ENCODE results near the gene CHAT. TPM values are rescaled to one million over a fixed set of nuclear protein-coding genes. Genes with fewer than 3 reads are reported as not detected.

CHAT gene
- polyA plus RNA-seq, 12 donors, result not detected

GRCh38 chr10:49628599-49628998, 14.8 kb downstream of the CHAT start:
- no peak for DNase-seq

GRCh38 chr10:49629431-49629881, 15.6 kb downstream of the CHAT start:
- DNase-seq, result no peak

DNA sequence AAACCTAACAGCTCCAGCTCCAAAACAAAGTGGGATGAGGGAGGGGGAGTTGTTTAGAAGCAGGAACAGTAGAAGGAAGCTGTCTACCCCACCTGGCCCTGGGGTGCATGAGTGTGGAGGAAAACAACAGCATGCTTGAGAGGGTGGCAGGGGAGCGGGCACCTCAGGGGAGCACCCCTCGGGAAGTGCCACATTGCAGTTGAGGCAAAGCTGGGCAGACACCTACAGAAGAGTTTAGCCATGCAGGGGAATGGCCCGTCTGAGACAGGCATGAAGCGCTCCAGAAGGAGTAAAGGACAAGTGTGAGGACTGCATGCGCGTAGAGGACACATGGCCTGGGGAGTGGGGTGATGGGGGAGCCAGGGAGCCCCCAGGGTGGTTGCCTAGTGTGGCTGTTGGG, 18.1 kb downstream of the CHAT start:
- no peak for DNase-seq

DNA sequence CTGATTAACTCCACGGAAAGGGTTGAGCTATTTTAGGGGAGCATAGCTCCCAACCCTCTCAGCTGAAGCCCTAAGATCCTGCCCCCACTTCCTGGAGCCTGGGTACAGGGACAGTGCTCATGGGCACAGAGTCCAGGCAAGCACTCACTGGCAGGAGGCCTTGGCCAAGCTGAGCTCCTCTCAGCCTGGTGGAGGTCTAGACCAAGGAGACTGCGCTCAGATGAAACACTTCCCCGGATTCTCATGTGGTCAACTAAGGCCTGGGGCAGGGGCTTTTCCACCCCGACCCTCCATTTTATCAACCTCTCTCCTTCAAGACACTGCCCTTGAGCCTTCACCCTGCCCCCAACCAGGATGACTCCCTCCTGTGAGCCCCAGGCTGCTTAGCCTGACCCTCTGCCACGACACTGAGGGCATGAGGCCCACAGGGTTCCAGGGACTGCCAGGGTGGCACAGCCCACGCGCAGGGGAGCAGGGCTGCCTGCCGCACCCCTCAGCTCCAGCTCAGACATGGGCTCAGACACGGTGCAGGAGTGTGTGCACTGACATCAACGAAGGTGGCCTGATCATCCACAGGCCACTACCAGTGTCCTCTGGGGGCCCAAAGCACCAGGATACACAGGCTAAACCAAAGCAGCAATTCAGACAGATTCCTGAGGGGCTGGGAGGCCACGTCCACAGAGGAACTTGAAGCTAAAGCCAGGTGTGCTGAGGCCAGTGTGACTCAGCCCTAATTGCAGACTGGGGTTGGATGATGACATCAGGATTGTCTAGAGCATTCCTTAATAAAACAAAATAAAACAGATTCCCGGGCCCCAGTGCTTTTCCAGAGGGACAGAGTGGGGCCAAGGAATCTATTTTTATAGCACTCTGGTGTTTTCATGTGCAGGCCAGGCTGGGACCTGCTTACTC, 18.8 kb downstream of the CHAT start:
- no peak for DNase-seq

DNA sequence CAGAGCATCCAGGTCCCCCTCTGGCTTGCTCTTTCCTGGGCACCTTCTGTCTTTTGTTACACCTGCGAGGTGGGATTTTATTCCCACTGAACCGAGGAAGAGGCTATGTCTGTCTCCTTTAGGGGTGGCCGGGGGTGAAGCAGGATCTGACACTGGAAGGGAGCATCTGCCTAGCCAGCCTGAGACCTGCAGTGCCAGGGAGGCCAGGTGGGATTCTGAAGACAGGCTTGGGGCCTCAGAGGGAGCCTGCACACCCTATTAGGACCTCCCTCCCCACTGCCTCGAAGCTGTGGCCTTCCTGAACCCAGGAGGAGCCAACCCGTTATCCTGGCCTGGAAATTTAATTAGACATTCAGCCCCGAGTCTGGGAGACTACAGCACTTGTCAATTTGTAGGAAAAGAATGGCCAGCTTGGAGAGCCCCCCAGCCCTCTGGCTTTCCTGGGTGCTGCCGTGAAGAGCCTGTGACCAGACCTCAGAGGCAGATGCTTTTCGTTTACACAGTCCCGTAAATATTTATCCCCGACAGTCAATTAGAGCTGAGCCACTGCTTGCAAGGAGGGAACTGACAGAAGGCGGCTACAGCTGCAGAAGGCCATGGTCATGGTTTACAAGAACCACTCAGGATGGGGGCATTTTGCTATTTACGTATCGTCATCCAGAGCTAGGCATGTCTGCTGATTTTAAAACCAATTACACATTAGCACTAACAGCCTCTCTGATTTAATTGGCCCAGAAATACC, 19.7 kb downstream of the CHAT start:
- no peak for DNase-seq

GRCh38 chr10:49634069-49634660, 20.3 kb downstream of the CHAT start:
- DNase-seq, result no peak

DNA sequence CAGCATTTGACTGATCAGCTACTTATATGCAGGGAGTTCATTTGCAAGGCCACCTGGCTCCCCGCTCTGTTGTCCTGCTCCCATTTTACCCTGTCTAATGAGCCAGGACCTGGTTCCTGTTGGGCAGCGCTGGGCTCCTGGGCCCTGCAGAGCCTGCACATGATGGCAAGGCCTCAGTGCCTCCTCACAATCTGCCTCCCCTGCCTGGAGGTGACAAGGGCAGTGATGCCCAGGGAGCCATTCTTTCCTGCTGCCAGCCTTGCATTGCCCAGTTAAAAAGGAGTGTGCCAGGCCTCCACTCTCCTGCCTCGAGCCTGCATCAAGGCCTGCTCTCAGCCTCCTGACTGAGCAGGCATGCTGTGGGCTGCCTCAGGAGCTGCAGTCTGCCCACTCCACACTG, 28.5 kb downstream of the CHAT start:
- no peak for DNase-seq

DNA sequence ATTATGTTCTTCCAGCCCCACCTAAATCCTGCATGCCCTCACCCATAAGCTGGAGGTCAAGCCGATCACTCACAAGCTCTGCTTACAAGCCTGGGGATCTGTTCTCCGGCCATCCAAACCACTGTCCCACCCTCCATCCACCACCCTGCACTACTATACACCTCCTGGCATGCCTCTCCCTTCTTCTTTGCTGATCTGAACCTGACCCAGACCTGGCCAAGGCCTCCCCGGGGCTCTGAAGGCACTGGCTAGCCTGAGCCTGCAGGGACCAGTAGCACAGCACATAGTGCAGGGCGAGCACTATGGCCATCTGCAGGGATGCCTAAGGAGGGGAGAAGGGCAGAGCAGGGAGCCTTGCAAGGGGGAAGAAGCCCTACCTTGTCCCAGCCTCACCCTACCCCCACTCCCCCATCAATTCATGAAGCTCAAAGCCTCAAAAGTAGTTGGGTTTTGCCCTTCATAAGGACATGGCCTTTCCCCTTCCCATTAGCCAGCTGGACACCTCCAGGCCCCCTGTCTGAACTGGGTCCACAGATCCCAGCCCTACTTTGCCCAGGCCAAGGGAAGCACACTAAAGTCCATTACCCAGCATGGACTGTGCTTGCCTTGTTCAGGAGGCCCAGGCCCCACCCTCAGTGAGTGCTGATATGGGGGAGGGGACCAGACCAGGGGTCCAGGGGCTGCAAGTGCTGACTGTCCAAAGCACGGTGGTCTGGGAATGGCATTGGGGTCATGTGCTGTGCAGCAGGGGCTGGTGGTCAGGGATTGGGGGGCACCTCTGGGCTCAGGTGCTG, 29.6 kb downstream of the CHAT start:
- DNase-seq, result no peak

- no peak for DNase-seq
Measured at GRCh38 chr10:49644035-49644646, 30.3 kb downstream of the CHAT start.

DNA sequence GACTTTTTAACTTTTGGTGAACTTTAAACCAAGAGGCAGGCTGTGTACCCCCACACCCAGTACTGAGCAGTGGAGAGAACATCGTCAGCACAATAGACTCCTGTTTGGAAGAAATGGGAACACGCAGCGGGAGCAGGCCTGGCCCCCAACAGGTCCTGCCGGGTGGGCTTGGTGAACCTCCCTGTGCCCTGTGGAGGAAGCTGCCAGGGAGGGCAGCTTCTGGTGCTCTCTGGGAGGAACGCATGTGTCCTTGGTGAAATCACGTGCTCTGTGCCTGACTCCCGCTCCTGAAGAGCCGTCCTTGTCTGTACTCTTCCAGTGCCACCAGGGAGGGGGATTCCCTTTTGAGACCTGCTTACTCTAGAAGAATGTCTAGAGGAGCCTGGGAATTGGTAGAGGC, 31.6 kb downstream of the CHAT start:
- no peak for DNase-seq

DNA sequence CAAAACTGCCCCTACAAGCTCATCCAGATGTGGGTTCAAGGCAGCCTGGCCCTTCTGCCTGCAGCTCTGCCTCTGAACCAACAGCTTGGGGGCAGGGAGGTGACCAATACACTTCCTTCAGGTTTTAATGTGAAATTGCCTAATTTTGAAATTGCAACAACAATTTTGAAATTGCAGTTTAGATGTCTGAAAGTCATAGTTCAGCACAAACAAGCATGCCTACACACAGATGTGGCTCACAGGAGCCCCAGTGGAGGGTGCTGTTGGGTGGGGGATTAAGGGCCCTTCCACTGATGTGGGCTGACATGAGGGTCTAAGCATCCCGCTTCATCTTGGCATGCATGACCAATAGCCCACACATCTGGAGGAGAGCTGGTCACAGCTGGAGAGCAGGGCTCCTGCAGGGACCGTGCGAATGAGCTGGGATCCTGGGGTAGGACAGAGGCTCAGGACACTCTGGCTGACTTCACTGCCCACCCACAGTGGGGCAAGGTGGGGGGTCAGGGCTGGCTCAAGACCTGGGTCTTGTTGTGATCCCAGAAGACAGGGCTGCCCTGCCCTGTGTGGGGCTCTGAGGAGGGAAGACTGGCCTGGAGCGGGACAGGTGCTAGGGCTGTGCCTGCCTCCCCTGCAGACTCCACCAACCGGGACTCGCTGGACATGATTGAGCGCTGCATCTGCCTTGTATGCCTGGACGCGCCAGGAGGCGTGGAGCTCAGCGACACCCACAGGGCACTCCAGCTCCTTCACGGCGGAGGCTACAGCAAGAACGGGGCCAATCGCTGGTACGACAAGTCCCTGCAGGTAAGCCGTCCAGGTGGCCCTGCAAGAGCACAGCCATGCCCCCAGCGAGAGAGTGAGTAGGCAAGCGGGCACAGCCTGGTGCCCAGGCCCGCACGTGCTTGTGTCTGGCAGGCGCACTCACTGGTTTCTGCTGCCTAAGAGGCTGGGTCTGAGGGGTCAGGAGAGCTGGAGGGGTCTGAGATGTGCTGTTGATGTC, 32.3 kb downstream of the CHAT start:
- DNase-seq, result no peak

DNA sequence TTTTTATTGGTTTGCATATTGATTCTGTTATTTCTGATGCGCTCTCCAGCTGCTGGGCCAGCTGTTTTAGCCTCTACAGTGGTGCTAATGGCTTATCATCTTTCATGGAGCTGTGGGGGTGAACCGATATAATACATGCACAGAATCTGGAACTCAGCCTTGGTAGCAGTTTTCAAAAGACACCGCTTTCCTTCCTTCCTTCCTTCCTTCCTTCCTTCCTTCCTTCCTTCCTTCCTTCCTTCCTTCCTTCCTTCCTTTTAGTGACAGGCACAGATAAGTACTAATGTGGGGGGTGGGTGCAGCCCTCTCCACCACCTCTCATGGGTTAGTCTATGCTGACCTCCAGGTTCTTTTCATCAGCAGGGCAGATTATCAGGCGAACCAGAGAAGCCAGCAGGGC, 33.7 kb downstream of the CHAT start:
- no peak for DNase-seq

DNA sequence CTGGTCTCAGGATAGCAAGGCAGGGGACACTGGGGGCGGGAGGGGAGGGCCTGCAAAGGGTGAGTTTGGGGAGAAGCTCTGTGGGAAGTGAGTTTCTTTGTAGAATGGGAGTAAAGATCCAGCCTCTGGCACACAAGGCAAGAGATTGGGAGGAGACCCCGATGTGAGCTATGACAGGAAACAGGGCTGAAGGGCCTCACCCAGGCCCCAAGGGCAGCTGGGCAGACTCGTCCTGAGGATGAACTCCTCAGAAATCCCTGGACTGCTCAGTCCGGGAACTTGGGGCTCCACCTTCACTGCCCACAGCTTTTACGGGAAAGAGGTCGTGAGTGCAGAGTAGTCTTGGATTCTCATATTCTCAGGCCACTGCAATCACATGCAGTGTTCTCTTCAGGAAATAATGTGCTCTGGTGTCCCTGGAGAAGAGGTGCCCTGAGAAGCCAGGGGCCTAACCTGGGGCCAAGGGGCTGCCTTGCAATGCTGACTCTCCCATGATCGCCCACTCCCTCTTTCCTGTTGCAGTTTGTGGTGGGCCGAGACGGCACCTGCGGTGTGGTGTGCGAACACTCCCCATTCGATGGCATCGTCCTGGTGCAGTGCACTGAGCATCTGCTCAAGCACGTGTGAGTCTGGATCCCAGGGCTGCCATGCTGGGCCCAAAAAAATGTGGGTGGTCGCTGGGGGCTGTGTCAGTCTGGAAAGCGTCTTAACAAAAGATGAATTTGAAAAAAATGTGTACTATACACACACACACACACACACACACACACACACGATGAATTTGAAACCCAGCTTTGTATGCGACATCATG, 34.4 kb downstream of the CHAT start:
- no peak for DNase-seq

GRCh38 chr10:49649294-49649693, 35.5 kb downstream of the CHAT start:
- no peak for DNase-seq

DNA sequence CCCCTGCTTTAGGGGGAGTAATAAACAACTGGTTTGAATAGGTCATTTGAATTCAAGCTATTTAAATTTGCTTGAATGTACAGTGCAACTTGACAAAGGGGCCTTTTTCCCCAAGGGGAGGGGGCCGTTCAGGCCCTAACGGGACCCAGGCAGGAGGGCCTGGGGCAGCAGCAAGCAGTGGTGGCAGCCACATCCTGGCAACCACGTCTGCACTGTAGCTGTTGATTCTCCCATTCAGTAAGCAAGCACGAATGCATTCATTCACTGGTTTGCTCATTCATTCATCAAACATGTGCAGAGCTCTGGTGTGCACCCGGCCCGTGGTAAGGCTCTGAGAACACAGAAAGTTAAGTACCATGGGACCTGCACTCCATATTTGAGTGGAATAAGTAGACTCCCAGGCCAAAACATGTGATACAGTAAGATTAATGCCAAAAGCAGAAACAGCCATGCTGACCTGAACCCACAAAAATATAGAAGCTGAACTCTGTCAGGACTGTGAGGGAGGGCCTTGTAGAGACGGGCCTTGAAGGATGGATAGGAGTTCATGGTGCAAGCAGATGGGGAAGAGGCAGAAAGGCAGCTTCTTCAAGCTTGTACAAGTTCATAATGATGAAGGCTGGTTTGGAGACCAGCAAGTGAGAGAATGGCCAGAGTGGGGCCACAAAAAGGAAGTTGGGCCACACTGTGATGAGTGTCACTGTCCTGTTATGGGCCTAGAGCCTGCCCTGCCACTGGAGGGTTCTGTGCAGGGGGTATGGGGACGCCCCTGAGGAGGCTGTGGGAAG, 36.3 kb downstream of the CHAT start:
- no peak for DNase-seq

DNA sequence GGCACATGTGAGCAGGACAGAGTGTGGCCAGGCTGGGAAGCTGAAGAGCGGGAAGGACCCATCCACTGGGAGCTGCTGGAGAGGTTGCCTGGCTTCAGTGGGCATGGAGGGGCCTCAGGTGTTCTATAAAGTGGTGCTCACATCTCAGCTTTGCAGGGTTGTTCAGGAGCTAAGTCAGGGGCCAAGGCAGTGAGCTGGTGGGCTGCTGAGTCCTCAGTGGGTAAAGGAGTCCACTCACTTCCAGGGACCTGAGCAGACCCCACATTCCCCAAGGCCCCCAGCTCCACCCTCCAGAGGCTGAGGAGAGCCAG, 36.8 kb downstream of the CHAT start:
- no peak for DNase-seq

- no peak for DNase-seq
Measured at GRCh38 chr10:49651039-49651835, 37.4 kb downstream of the CHAT start.

GRCh38 chr10:49651917-49652316, 38.1 kb downstream of the CHAT start:
- DNase-seq, result no peak
